Activated CD4-positive, alpha-beta T cell treated with anti-CD3 and anti-CD28 coated beads, Interleukin-2, amount 50 U/mL, for 4 hours (primary cell): ENCODE data around the gene C4A.
"Not testable (repeated sequence)": the region's sequence is repeated elsewhere in the genome, so short reads cannot be mapped to it uniquely, and the experiment has no call there.

Experiments used
- DNase-seq, 2 experiments: peaks; one replicate each; pipeline ENCODE4 v3.0.0-alpha.2; 2020

Gene C4A

GRCh38 chr6:31961616-31962015, 20.2 kb upstream of the C4A start:
- no peak for DNase-seq

- DNase-seq = no peak
Measured at GRCh38 chr6:31963921-31964320, 17.9 kb upstream of the C4A start.

DNA sequence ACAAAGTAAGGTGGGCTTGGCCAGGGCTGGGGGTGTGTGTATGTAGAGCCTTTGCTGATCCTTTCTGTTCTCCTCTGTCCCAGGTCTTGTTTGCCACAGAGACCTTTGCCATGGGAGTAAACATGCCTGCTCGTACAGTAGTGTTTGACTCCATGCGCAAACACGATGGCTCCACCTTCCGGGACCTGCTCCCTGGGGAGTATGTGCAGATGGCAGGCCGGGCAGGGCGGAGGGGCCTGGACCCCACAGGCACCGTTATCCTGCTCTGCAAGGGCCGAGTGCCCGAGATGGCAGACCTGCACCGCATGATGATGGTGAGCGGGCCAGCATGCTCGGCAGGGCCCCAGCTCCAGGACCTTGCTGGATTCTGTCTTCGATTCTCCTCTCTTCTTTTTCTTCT, 16.2 kb upstream of the C4A start:
- no peak for DNase-seq

DNA sequence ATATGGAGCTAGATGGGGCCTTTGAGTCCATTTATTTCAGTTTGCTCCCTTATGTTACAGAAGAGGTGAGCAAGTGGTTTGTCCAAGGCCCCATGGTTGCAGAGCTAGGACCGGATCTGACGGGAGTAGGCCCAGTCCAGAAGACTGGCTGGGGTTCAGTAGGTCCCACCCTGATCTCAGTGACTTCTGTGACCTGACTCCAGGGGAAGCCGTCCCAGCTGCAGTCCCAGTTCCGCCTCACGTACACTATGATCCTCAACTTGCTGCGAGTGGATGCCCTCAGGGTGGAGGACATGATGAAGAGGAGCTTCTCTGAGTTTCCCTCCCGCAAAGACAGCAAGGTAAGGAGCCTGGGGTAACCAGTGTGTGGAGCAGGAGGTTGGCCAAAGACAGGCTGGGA, 15.4 kb upstream of the C4A start:
- no peak for DNase-seq

DNA sequence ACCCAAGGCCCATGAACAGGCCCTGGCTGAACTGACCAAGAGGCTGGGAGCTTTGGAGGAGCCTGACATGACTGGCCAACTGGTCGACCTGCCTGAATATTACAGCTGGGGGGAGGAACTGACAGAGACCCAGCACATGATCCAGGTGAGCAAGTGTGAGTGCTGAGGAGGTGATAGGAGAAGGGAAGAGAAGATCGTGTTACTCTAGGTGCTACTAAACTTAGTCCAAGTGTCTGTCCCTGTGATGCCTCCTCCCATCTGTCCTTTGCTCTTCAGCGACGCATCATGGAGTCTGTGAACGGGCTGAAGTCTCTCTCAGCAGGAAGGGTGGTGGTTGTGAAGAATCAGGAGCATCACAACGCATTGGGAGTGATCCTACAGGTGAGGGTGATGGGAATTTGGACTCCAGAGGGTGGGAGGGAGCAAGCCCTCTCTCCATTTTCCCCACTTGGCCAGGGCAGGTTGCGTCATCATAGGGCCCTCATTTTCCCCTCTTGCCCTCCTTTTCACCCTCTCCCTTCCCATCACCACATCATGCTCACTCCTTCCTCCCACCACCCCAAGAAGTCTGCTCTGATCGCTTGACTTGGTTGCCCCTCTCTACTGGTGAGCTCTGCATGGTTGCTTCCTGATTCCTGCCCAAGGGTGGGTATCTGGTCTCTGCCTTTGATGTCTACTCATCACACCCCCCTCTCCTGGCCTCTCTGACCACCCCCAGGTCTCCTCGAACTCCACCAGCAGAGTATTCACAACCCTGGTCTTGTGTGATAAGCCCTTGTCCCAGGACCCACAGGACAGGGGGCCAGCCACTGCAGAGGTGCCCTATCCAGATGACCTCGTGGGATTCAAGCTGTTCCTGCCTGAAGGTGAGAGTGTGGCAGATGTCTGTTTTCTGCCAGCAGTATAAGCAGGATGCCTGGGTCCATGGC, 14.6 kb upstream of the C4A start:
- no peak for DNase-seq

DNA sequence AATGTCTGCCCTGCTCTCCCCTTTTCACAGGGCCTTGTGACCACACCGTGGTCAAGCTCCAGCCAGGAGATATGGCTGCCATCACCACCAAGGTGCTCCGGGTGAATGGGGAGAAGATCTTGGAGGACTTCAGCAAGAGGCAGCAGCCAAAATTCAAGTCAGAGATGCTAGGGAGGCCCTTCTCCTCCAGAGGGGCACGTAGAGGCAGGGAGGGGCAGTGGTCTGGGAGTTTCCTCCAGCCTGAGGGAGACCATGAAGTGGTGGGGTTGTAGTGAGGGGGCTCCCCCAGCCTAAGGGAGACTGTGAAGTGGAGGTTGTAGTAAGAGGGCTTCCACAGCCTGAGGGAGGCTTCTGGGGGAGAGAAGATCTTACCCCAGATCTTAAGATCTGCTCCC, 13.9 kb upstream of the C4A start:
- DNase-seq = no peak

DNA sequence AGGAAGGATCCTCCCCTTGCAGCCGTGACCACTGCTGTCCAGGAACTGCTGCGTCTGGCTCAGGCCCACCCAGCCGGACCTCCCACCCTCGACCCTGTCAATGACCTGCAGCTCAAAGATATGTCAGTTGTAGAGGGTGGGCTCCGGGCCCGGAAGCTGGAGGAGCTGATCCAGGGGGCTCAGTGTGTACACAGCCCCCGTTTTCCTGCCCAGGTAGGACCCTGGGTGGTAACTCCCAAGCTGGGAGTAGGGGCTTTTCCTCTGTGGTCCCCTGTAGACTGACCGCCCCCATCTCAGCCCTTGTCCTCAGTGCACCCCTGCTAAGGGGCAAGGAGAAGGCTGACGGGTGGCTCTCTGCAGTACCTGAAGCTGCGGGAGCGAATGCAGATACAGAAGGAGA, 13.5 kb upstream of the C4A start:
- no peak for DNase-seq

DNA sequence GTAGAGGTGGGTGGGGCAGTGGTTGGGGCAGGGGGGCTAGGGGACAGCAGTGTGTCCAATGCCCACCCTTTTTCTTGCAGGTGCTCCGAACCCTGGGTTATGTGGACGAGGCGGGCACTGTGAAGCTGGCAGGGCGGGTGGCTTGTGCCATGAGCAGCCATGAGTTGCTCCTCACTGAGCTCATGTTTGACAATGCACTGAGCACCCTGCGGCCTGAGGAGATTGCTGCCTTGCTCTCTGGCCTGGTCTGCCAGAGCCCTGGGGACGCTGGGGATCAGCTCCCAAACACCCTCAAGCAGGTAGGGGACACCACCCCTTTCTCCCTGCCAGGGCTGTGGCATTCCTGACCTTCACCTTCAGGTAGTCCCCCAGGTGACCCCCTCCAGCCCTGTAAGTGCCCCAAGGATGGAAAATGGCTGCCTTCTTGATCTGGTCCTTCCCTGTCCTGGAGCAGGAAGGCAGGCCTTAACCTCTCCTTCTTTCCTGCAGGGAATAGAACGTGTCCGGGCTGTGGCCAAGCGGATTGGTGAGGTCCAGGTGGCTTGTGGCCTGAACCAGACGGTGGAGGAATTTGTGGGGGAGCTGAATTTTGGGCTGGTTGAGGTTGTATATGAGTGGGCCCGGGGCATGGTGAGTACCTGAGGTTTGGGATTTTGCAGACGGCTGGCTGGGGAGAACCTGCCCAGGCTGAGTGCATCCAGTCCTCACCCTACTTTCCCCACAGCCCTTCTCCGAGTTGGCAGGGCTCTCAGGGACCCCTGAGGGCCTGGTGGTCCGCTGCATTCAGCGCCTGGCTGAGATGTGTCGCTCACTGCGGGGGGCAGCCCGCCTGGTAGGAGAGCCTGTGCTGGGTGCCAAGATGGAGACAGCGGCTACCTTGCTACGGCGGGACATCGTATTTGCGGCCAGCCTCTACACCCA, 12.8 kb upstream of the C4A start:
- no peak for DNase-seq

- DNase-seq = no peak
Measured at GRCh38 chr6:31969712-31970603, 11.9 kb upstream of the C4A start.

GRCh38 chr6:31970604-31971271, 11.1 kb upstream of the C4A start:
- no peak for DNase-seq

DNA sequence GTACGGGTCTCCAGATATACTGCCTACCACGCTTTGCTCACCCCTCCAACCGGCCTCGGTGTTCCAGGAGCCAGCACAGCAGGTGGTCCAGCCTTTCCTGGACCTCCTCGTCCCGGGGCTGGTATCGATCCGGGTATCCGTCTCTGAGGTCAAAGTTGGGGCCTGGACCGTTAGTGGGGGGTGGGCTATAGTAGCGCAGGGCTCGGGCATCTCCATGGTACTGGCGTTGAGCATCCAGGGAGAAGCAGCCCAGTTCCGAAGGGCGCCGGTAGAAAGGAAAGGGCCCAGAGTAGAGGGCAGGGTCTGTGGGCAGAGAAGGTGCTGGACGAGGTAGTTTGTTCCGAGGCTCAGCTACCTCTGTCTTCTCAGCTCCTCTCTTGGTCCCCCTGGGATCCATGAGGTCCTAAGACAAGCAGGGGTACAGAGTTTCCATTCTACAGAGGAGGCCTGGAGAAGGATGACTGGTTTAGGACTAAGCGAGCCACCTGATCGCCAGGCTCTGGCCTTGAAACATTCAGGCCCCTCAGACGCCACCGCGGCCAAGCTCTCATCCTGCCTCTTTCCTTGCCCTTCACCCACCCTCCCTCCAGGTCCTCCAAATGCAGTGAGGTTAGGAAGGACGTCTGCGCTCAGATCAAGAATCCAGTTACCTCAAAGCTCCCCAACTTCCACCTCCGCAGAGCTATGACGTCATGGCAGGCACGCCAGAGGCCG, 10.4 kb upstream of the C4A start:
- no peak for DNase-seq

DNA sequence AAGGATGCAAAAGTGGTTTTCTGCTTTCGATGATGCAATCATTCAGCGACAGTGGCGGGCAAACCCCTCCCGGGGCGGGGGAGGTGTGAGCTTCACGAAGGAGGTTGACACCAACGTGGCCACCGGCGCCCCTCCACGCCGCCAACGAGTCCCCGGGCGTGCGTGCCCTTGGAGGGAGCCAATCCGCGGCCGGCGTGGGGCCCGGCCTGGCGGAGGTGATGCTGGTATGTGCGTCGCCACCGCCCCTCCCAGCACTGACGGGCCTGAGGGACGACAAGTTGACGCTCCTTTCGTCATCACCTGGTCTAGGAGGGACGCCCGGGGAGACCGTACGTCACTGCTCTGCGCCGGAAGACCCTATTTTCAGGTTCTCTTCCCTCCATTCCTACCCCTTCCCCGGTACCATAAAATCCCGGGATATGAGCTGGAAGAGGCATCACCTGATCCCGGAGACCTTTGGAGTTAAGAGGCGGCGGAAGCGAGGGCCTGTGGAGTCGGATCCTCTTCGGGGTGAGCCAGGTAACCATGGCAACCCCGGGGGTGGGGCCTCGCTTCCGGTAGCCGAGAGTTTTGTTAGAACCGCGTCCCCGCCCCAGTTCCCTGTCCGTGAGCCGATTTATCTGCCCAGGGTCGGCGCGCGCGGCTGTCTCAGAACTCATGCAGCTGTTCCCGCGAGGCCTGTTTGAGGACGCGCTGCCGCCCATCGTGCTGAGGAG, 9.7 kb upstream of the C4A start, which contains the start of gene DXO:
TSS of gene DXO (minus strand) at position 146 of the 716 bp plus-strand sequence. CDS start 463 bp downstream, outside the sequence.
- DNase-seq = peak; percentile 97 to 98

DNA sequence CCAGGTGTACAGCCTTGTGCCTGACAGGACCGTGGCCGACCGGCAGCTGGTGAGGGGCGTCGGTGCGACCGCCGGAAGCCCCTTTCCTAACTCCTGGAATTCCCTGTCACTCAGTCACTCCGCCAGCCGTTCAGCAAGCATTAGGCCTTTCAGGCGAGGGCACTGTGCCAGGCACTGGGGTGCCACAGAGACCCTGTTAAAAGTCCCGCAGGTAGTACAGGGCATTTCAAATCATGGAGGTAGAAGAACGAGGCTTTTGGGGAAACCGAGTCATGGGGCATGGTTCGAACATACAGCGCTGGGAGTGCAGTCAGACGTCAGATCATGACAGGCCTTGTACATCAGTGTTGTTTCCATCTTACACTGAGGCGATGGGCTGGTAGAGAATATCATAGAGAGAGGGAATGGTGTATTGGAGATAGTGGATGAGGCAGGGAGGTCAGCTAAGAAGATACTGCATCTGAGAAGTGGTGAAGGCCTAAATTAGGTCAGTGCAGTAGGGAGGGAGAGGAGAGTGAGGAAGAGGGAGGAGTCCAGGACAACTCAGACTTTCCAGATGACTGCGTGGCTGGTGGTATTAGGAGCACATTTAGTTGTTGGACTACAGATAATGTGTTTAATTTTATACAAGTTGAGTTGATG, 9.0 kb upstream of the C4A start:
- no peak for DNase-seq

- not testable (repeated sequence) for DNase-seq
Measured at GRCh38 chr6:31976065-31976464, 5.8 kb upstream of the C4A start.

- no peak for DNase-seq
Measured at GRCh38 chr6:31977816-31978431, 3.9 kb upstream of the C4A start.

GRCh38 chr6:31978831-31979230, 3.0 kb upstream of the C4A start:
- no peak for DNase-seq

GRCh38 chr6:31979238-31979898, 2.5 kb upstream of the C4A start:
- no peak for DNase-seq

DNA sequence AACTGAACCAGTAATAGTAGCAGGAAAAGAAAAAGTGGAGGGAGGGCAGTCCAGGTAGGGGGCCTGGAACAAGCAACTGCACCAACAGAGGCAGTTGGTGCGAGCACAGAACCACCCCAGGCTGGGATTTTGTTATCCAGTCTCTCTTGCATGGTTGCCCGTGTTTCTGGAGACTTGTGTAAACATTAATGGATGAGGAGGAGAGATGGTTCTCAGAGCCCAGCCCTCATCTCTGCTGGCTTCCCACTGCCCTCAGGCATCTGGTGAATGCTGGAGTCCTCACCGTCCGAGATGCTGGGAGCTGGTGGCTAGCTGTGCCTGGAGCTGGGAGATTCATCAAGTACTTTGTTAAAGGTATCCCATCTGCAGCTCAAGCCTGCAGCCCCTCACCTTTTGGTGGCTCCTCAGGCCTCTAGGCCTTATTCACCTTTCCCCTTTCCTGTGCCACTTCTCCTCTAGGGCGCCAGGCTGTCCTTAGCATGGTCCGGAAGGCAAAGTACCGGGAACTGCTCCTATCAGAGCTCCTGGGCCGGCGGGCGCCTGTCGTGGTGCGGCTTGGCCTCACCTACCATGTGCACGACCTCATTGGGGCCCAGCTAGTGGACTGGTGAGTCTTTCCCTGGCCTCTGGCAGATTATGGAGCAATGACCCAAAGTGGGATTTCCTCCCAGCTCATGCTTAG, 1.5 kb upstream of the C4A start:
- not testable (repeated sequence) for DNase-seq
